T47D (cell line): ENCODE measurements around the gene SIGLEC11.

Source experiments
- DNase-seq, 2 experiments: peaks; one replicate each; pipeline versions ENCODE4 v3.0.0 to v3.0.0-alpha.2; 2011 to 2012; ENCODE audit warnings: low read depth in 1 of 2, low spot score in 1 of 2
- JUND ChIP-seq: IDR thresholded peaks from 2 replicates; pipeline ENCODE4 v1.6.1; 2012; ENCODE audit warnings: low read depth
- in situ Hi-C: cut with HindIII; loops from 2 replicates; pipeline ENCODE4 v1.10.0; 2016; ENCODE audit warnings: low sequenced_read_pairs, low pct_unique_long_range_greater_than_20kb

Gene SIGLEC11

DNA sequence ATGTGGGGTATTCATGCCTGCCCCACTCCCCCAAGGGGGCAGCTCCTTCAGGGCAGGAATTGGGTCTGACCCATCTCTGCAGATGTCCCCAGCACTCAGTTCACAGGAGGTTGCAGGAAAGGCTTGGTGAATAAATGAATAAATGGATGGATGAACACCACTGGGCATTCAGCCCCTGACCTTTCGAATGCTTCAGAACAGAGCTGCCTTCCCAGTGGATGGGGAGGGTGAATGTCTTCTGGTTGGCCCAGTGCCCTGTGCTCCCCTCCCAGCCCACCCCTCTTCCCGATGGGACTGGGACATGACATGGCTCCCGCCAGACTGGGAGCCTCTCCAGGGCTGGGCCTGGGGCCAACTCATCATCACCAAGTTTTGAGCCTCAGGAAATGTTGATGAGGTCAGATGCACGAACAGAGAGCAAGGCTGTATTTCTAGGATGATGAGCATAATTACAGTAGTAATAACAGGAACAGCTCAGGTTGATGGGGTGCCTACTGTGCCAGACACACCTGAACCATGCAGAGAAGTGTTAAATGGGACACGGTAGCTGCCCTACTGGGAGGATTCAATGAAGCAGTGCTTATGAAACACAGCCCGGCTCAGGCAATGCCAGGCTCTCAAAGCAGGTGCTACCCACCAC, 38.5 kb upstream of the SIGLEC11 start:
- DNase-seq = no peak
- in situ Hi-C loops = no loop called here
- no peak for TF ChIP-seq JUND

GRCh38 chr19:49997709-49998108, 36.7 kb upstream of the SIGLEC11 start:
- in situ Hi-C loops = no loop called here
- DNase-seq = peak; percentile 57 to 61
- no peak for TF ChIP-seq JUND

GRCh38 chr19:49988433-49988832, 27.5 kb upstream of the SIGLEC11 start:
- no peak for DNase-seq
- no peak for TF ChIP-seq JUND
- in situ Hi-C loops = no loop called here

- no peak for TF ChIP-seq JUND
- in situ Hi-C loops = no loop called here
Observed at GRCh38 chr19:49988007-49988406, 27.0 kb upstream of the SIGLEC11 start.

DNA sequence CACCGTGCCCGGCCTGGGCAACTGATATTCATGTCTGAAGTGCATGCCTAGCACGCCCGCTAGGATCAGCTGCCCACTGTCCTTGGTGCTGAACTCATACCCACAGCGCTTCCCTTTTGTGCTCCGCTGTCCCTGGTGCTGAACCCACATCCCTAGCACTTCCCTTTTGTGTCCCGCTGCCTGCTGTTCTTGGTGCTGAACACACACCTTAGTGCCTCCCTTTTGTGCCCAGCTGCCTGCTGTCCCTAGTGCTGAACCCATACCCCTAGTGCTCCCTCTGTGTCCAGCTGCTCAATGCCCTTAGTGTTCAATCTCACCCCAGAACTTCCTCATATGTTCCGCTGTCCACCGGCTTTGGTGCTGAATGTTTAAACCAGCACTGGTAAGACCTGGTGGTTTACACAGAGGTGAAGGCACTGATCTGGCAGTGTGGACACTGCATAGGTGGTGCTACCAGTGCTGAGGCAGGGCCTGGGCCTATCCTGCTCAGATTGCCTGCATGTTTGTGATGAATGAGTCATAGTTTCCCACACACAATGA, 26.3 kb upstream of the SIGLEC11 start:
- no peak for TF ChIP-seq JUND
- in situ Hi-C loops = no loop called here
- peak; percentile 46 to 98 for DNase-seq

More at GRCh38 chr19:49988007-49988406, 27.0 kb upstream of the SIGLEC11 start:
- no peak for DNase-seq

DNA sequence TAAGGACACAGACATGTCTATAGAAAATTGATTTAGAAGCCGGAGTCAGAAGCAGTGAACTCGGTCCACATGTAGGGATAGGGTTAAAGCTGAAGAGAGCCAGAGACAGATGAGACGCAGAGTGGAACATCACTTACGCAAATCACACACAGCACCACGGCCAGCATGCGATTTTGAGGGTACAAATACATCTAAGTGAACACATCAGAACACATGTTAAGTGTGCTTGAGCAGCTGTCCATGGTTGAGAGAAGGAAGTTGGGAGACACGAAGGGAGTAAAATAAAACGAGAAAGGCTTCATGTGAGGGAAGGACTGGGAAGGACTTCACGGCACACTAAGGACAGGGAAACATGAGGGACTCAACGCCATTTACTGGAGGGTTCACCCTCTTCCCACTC, 25.4 kb upstream of the SIGLEC11 start:
- in situ Hi-C loops = no loop called here
- DNase-seq = no peak
- no peak for TF ChIP-seq JUND

DNA sequence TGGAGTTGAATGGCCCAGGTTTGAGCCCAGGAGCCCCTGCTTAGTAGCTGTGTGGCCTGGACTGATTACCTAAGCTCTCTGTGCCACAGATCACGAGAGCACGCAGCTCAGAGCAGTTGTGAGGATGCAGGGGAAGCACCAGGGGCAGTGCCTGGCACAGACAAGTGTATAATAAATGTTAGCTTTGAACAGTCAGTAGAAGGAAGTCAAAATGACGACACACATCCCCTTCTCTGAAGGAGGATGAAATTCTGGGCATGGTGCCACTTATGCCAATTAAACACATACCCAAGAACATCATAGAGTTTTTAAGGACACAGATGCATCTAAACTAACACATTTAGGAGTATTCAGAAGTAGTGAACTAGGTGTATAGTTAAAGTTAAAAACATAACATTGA, 24.9 kb upstream of the SIGLEC11 start:
- TF ChIP-seq JUND = no peak
- no peak for DNase-seq
- in situ Hi-C loops = no loop called here

DNA sequence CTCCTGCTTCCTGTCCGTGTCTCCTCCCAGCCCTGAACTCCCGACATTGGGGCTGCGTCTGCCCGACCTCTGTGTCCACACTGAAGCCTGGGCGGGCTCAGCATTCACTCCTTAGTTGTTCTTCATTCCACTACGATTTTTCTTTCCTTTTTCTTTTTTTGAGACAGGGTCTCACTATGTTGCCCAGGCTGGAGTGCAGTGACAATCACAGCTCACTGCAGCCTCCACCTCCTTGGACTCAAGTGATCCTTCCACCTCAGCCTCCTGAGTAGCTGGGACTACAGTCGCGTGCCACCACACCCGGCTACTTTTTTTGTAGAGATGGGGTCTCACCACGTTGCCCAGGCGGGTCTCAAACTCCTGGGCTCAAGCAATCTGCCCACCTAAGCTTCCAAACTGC, 23.5 kb upstream of the SIGLEC11 start:
- no peak for DNase-seq
- in situ Hi-C loops = no loop called here
- no peak for TF ChIP-seq JUND

- in situ Hi-C loops = no loop called here
- no peak for TF ChIP-seq JUND
- DNase-seq = peak in 1 of 2 experiments; percentile 60
Observed at GRCh38 chr19:49983645-49984229, 22.8 kb upstream of the SIGLEC11 start.

- in situ Hi-C loops = no loop called here
- no peak for TF ChIP-seq JUND
- DNase-seq = no peak
Observed at GRCh38 chr19:49981603-49982593, 20.9 kb upstream of the SIGLEC11 start.

DNA sequence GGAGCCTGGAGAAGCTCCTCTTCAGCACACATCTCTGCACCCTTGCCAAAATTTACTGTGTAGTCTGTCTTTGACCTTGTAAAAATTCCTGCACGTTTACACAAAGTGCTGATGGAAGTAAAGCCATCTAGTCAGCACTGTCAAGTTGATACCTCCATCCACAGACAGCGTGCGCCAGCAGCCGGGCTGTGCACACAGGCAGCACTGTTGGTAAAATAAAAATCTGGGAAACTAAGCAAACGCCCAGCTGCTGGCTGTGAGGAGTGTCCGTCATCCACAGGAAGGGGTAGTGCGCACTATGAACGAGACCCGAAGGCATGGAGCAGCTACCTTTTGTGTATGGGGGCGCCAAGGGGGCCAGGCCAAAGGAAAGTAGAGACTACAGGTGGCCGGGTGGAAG, 17.4 kb upstream of the SIGLEC11 start:
- DNase-seq = no peak
- in situ Hi-C loops = no loop called here
- no peak for TF ChIP-seq JUND

DNA sequence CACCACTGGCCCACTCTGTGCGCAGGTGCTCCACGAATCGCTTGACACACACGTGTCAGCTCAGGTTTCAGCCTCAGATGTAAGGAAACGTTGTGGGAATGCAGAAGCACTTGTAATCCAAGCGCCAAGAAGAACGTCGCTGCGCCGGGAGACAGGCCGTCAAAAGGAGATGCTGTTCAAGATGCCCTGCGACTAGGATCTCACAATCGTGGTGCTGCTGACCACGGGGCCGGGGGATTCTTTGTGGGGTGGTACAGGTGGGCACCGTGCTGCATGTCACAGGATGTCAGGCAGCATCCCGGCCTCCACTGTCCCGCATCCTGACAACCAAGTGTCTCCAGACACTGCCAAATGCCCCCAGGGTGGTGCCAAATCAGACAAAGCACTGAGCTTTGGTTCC, 16.9 kb upstream of the SIGLEC11 start:
- no peak for DNase-seq
- in situ Hi-C loops = no loop called here
- no peak for TF ChIP-seq JUND
